Measurements from ENCODE around the gene PLEKHG5. TPM values are rescaled to one million over a fixed set of nuclear protein-coding genes. Genes with fewer than 3 reads are reported as not detected.

The PLEKHG5 gene
- total RNA-seq, 1 donor from 2014 or later: 42.9 TPM

DNA sequence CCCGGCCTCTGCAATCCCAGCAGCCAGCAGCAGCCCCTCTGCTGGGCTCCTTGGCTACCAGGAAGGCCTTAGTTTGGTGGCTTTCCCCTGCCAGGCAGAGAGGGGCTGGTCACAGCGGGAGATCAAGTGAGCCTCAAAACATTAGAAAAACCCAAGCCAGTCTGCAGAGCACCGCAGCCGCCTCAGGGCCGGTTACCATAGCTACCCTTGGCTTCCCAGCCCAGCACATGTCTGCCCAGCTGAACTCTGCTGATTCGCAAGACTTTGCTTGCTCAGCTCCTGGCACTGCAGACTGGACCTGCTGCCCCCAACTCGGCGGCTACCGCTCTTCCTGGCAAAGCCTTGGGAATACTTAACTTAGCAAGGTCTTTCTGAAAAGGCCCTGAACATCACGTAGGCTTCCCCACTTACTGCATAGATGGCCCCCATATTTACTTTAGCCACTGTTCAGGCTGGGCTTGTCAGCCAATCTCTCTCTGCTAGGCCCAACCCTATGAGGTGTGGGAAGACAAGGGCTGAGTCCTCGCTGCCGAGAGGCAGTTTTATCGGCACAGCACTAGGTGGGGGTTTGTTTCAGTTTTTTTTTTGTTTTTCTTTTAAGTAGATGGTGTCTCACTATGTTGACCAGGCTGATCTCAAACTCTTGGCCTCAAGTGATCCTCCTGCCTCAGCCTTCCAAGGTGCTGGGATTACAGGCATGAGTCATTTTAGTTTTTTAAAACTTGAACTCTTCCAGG lies 28.6 kb upstream of the PLEKHG5 start:
- no peak for TF ChIP-seq CTCF (IDR thresholded peaks at IDR 0.05; ENCODE audit: insufficient read depth, low read length, severe bottlenecking)
- FAIRE-seq: no peak
- H3K36me3 ChIP-seq (ENCODE audit: control insufficient read depth, insufficient read depth, low read length): no peaks in the 10 kb centered on the region
- H3K4me3 ChIP-seq (ENCODE audit: low read depth, low read length): no peak overlapping the region
- H3K27me3 ChIP-seq (ENCODE audit: control insufficient read depth, insufficient read depth, low read length): no peaks in the 10 kb centered on the region
- peak; percentile 80 for DNase-seq (ENCODE audit: low read depth)

GRCh38 chr1:6519491-6519934 lies 28.0 kb upstream of the PLEKHG5 start:
- Histone ChIP-seq H3K36me3 (ENCODE audit: control insufficient read depth, insufficient read depth, low read length) (no peaks in the 10 kb centered on the region), H3K27me3 (ENCODE audit: control insufficient read depth, insufficient read depth, low read length) (no peaks in the 10 kb centered on the region), H3K4me3 (ENCODE audit: low read depth, low read length) (no peak overlapping the region)
- FAIRE-seq (no peak), DNase-seq (ENCODE audit: low read depth) (no peak)
- TF ChIP-seq CTCF (IDR thresholded peaks at IDR 0.05; ENCODE audit: insufficient read depth, low read length, severe bottlenecking): no peak

DNA sequence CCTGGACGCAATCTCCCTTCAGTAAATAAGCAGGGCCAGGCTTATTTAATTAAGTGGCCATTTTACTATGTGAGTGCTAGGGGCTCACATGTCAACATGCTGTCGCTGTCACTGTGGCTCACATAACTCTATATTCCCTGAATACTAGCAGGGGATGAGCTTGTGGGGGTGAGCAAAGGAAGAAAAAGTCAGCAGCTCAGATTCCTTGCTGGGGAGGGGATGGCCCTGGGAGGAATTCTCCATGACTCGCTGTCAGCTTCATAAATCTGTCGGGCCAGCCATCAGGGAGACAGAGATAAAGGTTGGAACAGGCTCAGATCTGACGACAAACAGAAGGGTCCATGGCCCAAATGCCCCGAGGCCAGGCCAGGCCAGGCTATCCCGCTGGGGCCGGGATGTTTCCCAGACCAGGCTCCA lies 26.0 kb upstream of the PLEKHG5 start:
- FAIRE-seq (no peak), DNase-seq (ENCODE audit: low read depth) (peak; percentile 12)
- Histone ChIP-seq H3K4me3 (ENCODE audit: low read depth, low read length) (no peak overlapping the region), H3K36me3 (ENCODE audit: control insufficient read depth, insufficient read depth, low read length) (no peaks in the 10 kb centered on the region), H3K27me3 (ENCODE audit: control insufficient read depth, insufficient read depth, low read length) (no peaks in the 10 kb centered on the region)
- TF ChIP-seq CTCF (IDR thresholded peaks at IDR 0.05; ENCODE audit: insufficient read depth, low read length, severe bottlenecking): no peak

DNA sequence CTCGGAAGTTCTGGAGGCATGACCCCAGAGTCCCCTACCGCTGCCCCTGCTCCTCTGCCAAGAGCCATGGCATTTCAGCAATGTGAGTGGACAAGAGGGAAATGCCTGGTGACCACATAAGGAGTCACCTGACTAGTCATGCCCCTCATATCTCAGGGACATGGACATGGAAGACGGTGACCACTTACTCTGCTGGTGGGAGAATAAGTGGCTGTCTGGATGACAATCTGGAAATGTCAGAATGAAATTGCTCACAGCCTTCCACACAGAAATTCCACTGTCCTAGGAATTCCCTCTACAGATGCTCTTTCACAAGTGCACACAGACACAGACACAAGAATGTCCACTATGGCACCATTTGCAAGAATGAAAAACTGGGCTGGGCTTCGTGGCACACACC lies 24.3 kb upstream of the PLEKHG5 start:
- Histone ChIP-seq H3K4me3 (ENCODE audit: low read depth, low read length) (no peak overlapping the region), H3K27me3 (ENCODE audit: control insufficient read depth, insufficient read depth, low read length) (no peaks in the 10 kb centered on the region), H3K36me3 (ENCODE audit: control insufficient read depth, insufficient read depth, low read length) (no peaks in the 10 kb centered on the region)
- FAIRE-seq (no peak), DNase-seq (ENCODE audit: low read depth) (no peak)
- no peak for TF ChIP-seq CTCF (IDR thresholded peaks at IDR 0.05; ENCODE audit: insufficient read depth, low read length, severe bottlenecking)

DNA sequence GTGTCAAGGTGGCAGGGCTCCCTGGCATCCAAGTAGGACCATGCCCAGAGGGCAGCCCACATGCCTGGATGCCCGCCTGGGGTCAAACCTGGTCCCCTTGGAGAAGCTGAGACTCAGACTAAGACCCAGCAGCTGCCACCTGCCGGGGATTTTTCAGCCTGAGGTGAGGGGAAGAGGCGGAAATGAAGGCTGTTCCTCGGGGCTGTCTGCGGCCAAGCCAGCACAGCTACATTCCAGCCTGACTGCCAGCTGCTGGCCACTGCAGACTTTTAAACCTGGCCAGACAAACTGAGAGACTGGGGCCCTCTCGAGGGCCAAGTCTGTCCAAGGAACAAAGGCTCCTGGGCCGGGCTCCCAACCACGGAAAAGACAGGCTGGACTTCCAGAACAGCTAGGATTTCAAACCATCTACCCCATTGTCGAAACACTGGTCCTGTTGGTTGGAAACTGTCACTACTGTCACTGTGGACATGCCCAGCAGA lies 21.9 kb upstream of the PLEKHG5 start:
- H3K4me3 ChIP-seq (ENCODE audit: low read depth, low read length): no peak overlapping the region
- no peaks in the 10 kb centered on the region for H3K36me3 ChIP-seq (ENCODE audit: control insufficient read depth, insufficient read depth, low read length)
- H3K27me3 ChIP-seq (ENCODE audit: control insufficient read depth, insufficient read depth, low read length): no peaks in the 10 kb centered on the region
- peak; percentile 23 for DNase-seq (ENCODE audit: low read depth)
- FAIRE-seq: no peak
- TF ChIP-seq CTCF (IDR thresholded peaks at IDR 0.05; ENCODE audit: insufficient read depth, low read length, severe bottlenecking): no peak

- Histone ChIP-seq H3K36me3 (ENCODE audit: control insufficient read depth, insufficient read depth, low read length) (no peaks in the 10 kb centered on the region), H3K4me3 (ENCODE audit: low read depth, low read length) (no peak overlapping the region), H3K27me3 (ENCODE audit: control insufficient read depth, insufficient read depth, low read length) (no peaks in the 10 kb centered on the region)
- DNase-seq (ENCODE audit: low read depth) (no peak), FAIRE-seq (no peak)
- no peak for TF ChIP-seq CTCF (IDR thresholded peaks at IDR 0.05; ENCODE audit: insufficient read depth, low read length, severe bottlenecking)
These were observed 21.4 kb upstream of the PLEKHG5 start for GRCh38 chr1:6512908-6513280.
